BLaER1 (cell line): ENCODE results near the gene EYS.

Experiments used
- H3K27ac ChIP-seq: shearing (Covaris generic); formaldehyde crosslinking; 2 replicates; pipeline ENCODE4 v1.8.1; 2022
- H3K27me3 ChIP-seq: shearing (Covaris generic); formaldehyde crosslinking; 2 replicates; pipeline ENCODE4 v1.8.1; 2022
- H3K36me3 ChIP-seq: shearing (Covaris generic); formaldehyde crosslinking; 2 replicates; pipeline ENCODE4 v1.8.1; 2022
- H3K4me1 ChIP-seq: shearing (Covaris generic); formaldehyde crosslinking; 2 replicates; pipeline ENCODE4 v1.8.1; 2022
- H3K4me2 ChIP-seq: shearing (Covaris generic); formaldehyde crosslinking; 2 replicates; pipeline ENCODE4 v1.8.1; 2022
- H3K4me3 ChIP-seq: shearing (Covaris generic); formaldehyde crosslinking; 2 replicates; pipeline ENCODE4 v1.8.1; 2022
- H3K9ac ChIP-seq: shearing (Covaris generic); formaldehyde crosslinking; 2 replicates; pipeline ENCODE4 v1.8.1; 2022
- H3K9me3 ChIP-seq: shearing (Covaris generic); formaldehyde crosslinking; 2 replicates; pipeline ENCODE4 v1.8.1; 2022
- H4K20me1 ChIP-seq: shearing (Covaris generic); formaldehyde crosslinking; 2 replicates; pipeline ENCODE4 v1.8.1; 2022
- Cebpa-rat ChIP-seq: shearing (Covaris generic); IDR thresholded peaks from 2 replicates; pipeline ENCODE4 v1.8.1; 2022

Gene EYS

GRCh38 chr6:64665137-64665536, 1041.9 kb downstream of the EYS start:
- TF ChIP-seq Cebpa-rat, result no peak
- no peak overlapping the region for H3K4me3 ChIP-seq
- H3K4me2 ChIP-seq, result no peak overlapping the region
- H3K36me3 ChIP-seq, result no peaks in the 10 kb centered on the region
- no peak overlapping the region for H3K27ac ChIP-seq
- H3K9me3 ChIP-seq, result no peaks in the 10 kb centered on the region
- no peak overlapping the region for H3K9ac ChIP-seq
- no peaks in the 10 kb centered on the region for H3K4me1 ChIP-seq
- H3K27me3 ChIP-seq, result no peaks in the 10 kb centered on the region
- H4K20me1 ChIP-seq, result no peaks in the 10 kb centered on the region

GRCh38 chr6:64664480-64664879, 1042.5 kb downstream of the EYS start:
- TF ChIP-seq Cebpa-rat, result no peak
- Histone ChIP-seq H4K20me1 (no peaks in the 10 kb centered on the region), H3K9me3 (no peaks in the 10 kb centered on the region), H3K4me3 (no peak overlapping the region), H3K4me1 (no peaks in the 10 kb centered on the region), H3K27ac (no peak overlapping the region), H3K9ac (no peak overlapping the region), H3K4me2 (no peak overlapping the region), H3K36me3 (no peaks in the 10 kb centered on the region), H3K27me3 (no peaks in the 10 kb centered on the region)

- TF ChIP-seq Cebpa-rat, result no peak
- Histone ChIP-seq H3K9ac (no peak overlapping the region), H3K4me3 (no peak overlapping the region), H3K27me3 (no peaks in the 10 kb centered on the region), H3K36me3 (no peaks in the 10 kb centered on the region), H4K20me1 (no peaks in the 10 kb centered on the region), H3K4me1 (no peaks in the 10 kb centered on the region), H3K4me2 (no peak overlapping the region), H3K9me3 (no peaks in the 10 kb centered on the region), H3K27ac (no peak overlapping the region)
These were observed 1063.0 kb downstream of the EYS start for GRCh38 chr6:64644024-64644423.

- Histone ChIP-seq H3K4me3 (no peak overlapping the region), H4K20me1 (no peaks in the 10 kb centered on the region), H3K27ac (no peak overlapping the region), H3K9me3 (no peaks in the 10 kb centered on the region), H3K27me3 (no peaks in the 10 kb centered on the region), H3K36me3 (no peaks in the 10 kb centered on the region), H3K9ac (no peak overlapping the region), H3K4me2 (no peak overlapping the region), H3K4me1 (no peaks in the 10 kb centered on the region)
- no peak for TF ChIP-seq Cebpa-rat
These were observed 1076.1 kb downstream of the EYS start for GRCh38 chr6:64630901-64631300.

- no peak overlapping the region for H3K9ac ChIP-seq
- H4K20me1 ChIP-seq, result no peaks in the 10 kb centered on the region
- H3K4me1 ChIP-seq, result no peaks in the 10 kb centered on the region
- H3K4me2 ChIP-seq, result no peak overlapping the region
- H3K9me3 ChIP-seq, result no peaks in the 10 kb centered on the region
- TF ChIP-seq Cebpa-rat, result no peak
- H3K27me3 ChIP-seq, result no peaks in the 10 kb centered on the region
- no peak overlapping the region for H3K4me3 ChIP-seq
- H3K36me3 ChIP-seq, result no peaks in the 10 kb centered on the region
- no peak overlapping the region for H3K27ac ChIP-seq
These were observed 1084.1 kb downstream of the EYS start for GRCh38 chr6:64622944-64623343.

GRCh38 chr6:64602993-64603392, 1104.0 kb downstream of the EYS start:
- H3K4me1 ChIP-seq, result no peaks in the 10 kb centered on the region
- no peaks in the 10 kb centered on the region for H3K36me3 ChIP-seq
- TF ChIP-seq Cebpa-rat, result no peak
- no peaks in the 10 kb centered on the region for H4K20me1 ChIP-seq
- no peak overlapping the region for H3K27ac ChIP-seq
- no peak overlapping the region for H3K9ac ChIP-seq
- H3K9me3 ChIP-seq, result no peaks in the 10 kb centered on the region
- no peaks in the 10 kb centered on the region for H3K27me3 ChIP-seq
- H3K4me3 ChIP-seq, result no peak overlapping the region
- no peak overlapping the region for H3K4me2 ChIP-seq

- no peaks in the 10 kb centered on the region for H3K4me1 ChIP-seq
- H3K4me2 ChIP-seq, result no peak overlapping the region
- no peak overlapping the region for H3K27ac ChIP-seq
- no peak overlapping the region for H3K4me3 ChIP-seq
- H3K9me3 ChIP-seq, result no peaks in the 10 kb centered on the region
- no peaks in the 10 kb centered on the region for H4K20me1 ChIP-seq
- no peak overlapping the region for H3K9ac ChIP-seq
- TF ChIP-seq Cebpa-rat, result no peak
- H3K27me3 ChIP-seq, result no peaks in the 10 kb centered on the region
- H3K36me3 ChIP-seq, result no peaks in the 10 kb centered on the region
These were observed 1115.4 kb downstream of the EYS start for GRCh38 chr6:64591676-64592036.

GRCh38 chr6:64590965-64591675, 1115.9 kb downstream of the EYS start:
- Histone ChIP-seq H4K20me1 (no peaks in the 10 kb centered on the region), H3K27me3 (no peaks in the 10 kb centered on the region), H3K4me3 (no peak overlapping the region), H3K27ac (no peak overlapping the region), H3K4me2 (no peak overlapping the region), H3K9me3 (no peaks in the 10 kb centered on the region), H3K9ac (no peak overlapping the region), H3K4me1 (no peaks in the 10 kb centered on the region), H3K36me3 (no peaks in the 10 kb centered on the region)
- no peak for TF ChIP-seq Cebpa-rat

- Histone ChIP-seq H3K9ac (no peak overlapping the region), H3K4me2 (no peak overlapping the region), H3K27me3 (no peaks in the 10 kb centered on the region), H3K4me3 (no peak overlapping the region), H3K4me1 (no peaks in the 10 kb centered on the region), H3K36me3 (no peaks in the 10 kb centered on the region), H4K20me1 (no peaks in the 10 kb centered on the region), H3K9me3 (no peaks in the 10 kb centered on the region), H3K27ac (no peak overlapping the region)
- no peak for TF ChIP-seq Cebpa-rat
These were observed 1117.1 kb downstream of the EYS start for GRCh38 chr6:64589961-64590360.

- no peaks in the 10 kb centered on the region for H4K20me1 ChIP-seq
- no peaks in the 10 kb centered on the region for H3K36me3 ChIP-seq
- H3K9me3 ChIP-seq, result no peaks in the 10 kb centered on the region
- no peak overlapping the region for H3K27ac ChIP-seq
- H3K4me3 ChIP-seq, result no peak overlapping the region
- H3K4me2 ChIP-seq, result no peak overlapping the region
- H3K4me1 ChIP-seq, result no peaks in the 10 kb centered on the region
- no peak overlapping the region for H3K9ac ChIP-seq
- TF ChIP-seq Cebpa-rat, result no peak
- H3K27me3 ChIP-seq, result no peaks in the 10 kb centered on the region
These were observed 1126.7 kb downstream of the EYS start for GRCh38 chr6:64580346-64580745.

GRCh38 chr6:64553249-64553786, 1153.7 kb downstream of the EYS start:
- Histone ChIP-seq H3K9ac (no peak overlapping the region), H3K36me3 (no peaks in the 10 kb centered on the region), H3K9me3 (no peaks in the 10 kb centered on the region), H3K27me3 (no peaks in the 10 kb centered on the region), H3K4me3 (no peak overlapping the region), H3K4me1 (no peaks in the 10 kb centered on the region), H4K20me1 (no peaks in the 10 kb centered on the region), H3K27ac (no peak overlapping the region), H3K4me2 (no peak overlapping the region)
- no peak for TF ChIP-seq Cebpa-rat
